Mammary epithelial cell (primary cell): ENCODE measurements around the gene ETV3.

ENCODE experiments used
- CTCF ChIP-seq, 2 donors: IDR thresholded peaks in 1 of 2; conservative IDR thresholded peaks in 1 of 2; 2 replicates each; pipeline ENCODE4 v1.5.1; 2011 to 2012; ENCODE audit warnings: inconsistent platforms in 2 of 2, low read length in 2 of 2, mild to moderate bottlenecking in 2 of 2, control low read depth in 1 of 2, low read depth in 1 of 2; ENCODE audit not compliant: insufficient read depth in 1 of 2; ENCODE audit errors: extremely low read depth in 1 of 2
- EZH2 ChIP-seq: IDR thresholded peaks from 2 replicates; pipeline ENCODE4 v1.6.1; 2012; ENCODE audit warnings: low read length, inconsistent platforms, borderline replicate concordance

- no peak for TF ChIP-seq EZH2
- TF ChIP-seq CTCF (conservative IDR thresholded peaks at IDR 0.05 in 1 of 2, IDR thresholded peaks at IDR 0.05 in 1 of 2; ENCODE audit: extremely low read depth in 1 of 2, insufficient read depth in 1 of 2, low read depth in 1 of 2, low read length in 2 of 2) = no peak
Measured at GRCh38 chr1:157095091-157095490, 43.1 kb downstream of the ETV3 start.
